GM19395 (cell line): Measurements from ENCODE around the gene EI24.
"Not testable (repeated sequence)": the region's sequence is repeated elsewhere in the genome, so short reads cannot be mapped to it uniquely, and the experiment has no call there.

Source experiments
- ATAC-seq: cut with Tn5 transposase; IDR thresholded peaks from one replicate; pipeline ENCODE4 v1.9.1; 2021; ENCODE audit warnings: mild to moderate bottlenecking, moderate library complexity; ENCODE audit not compliant: unreplicated experiment

EI24 gene

GRCh38 chr11:125568970-125569914, at the start of gene EI24:
Gene EI24, plus strand, starts transcription at chr11:125569477. Its CDS starts 3,051 bp downstream, at chr11:125572528.
- ATAC-seq = peak; percentile 95

GRCh38 chr11:125519860-125520834, 49.1 kb upstream of the EI24 start:
- no peak for ATAC-seq

DNA sequence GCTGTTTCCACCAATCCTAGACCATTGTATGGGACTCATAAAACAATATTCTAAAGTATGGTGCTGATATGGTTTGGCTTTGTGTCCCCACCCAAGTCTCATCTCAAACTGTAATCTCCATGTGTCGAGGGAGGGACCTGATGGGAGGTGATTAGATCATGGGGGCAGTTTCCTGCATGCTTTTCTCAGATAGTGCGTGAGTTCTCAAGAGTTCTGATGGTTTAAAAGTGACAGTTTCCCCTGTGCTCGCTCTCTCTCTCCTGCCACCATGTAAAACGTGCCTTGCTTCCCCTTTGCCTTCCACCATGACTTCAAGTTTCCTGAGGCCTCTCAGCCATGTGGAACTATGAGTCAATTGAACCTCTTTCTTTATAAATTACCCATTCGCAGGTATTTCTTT, 44.0 kb upstream of the EI24 start:
- no peak for ATAC-seq

DNA sequence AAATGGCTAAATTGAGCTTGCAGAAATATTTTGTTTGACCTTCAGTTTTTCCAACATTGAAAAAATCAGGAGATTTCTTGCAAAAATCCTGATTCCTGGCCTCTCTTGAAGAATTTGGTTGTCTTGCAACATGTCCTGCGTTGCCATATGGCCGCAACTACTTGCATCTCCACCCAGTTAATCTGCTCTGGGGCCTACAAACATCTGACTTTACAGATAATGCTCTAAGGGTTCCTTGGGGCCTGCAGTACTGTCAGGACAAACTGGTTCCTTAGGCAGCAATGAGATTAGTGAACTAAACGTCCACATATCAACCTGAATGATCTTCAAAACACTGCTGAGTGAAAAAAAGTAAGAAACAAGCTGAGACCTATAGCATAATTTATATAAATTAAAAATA, 36.6 kb upstream of the EI24 start:
- ATAC-seq = no peak

DNA sequence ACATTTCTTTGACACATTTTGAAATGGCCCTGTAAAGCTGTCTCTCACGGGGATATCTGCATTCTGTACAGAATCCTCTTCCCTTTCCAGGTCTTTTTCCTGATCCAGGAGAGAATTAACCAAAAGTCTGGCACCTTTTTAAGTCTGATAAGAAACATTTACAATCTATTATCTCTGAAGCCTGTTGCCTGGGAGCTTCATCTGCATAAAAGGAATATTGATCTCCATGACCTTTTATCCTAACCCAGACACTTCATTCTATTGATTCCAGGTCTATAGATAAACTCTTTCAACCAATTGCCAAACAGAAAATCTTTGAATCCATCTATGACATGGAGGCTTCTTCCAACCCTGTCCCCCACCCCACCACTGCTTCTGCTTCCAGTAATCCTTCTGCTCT, 33.7 kb upstream of the EI24 start:
- ATAC-seq = no peak

DNA sequence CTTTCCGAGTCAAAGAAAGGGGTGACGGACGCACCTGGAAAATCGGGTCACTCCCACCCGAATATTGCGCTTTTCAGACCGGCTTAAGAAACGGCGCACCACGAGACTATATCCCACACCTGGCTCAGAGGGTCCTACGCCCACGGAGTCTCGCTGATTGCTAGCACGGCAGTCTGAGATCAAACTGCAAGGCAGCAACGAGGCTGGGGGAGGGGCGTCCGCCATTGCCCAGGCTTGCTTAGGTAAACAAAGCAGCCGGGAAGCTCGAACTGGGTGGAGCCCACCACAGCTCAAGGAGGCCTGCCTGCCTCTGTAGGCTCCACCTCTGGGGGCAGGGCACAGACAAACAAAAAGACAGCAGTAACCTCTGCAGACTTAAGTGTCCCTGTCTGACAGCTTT, 32.4 kb upstream of the EI24 start:
- ATAC-seq = not testable (repeated sequence)

GRCh38 chr11:125542709-125543108, 26.6 kb upstream of the EI24 start:
- no peak for ATAC-seq

- no peak for ATAC-seq
These were observed 18.5 kb upstream of the EI24 start for GRCh38 chr11:125550780-125551179.

DNA sequence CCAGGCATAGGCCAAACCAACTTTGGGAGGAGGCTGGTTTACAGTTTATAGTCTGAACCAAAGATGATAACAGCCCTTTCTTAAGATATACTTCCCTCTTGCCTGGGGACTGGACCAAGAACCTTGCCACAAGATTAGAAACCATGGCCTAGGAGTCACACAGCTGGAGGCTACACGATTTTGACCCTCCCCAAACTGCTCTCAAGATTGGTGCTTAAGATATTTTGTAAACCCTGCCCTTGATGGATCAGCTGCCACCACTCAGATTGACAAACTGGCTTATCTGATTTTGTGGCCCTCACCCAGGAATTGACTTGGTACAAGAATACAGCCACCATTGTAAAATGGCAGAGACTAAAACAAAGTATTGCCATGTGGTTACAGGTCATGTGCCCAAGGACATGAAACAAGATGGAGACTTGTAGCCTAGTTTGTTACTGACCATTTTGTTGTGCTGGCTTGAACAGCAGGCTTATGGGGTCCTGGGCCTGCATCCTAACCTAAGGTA, 17.4 kb upstream of the EI24 start:
- ATAC-seq = no peak

GRCh38 chr11:125552927-125553326, 16.4 kb upstream of the EI24 start:
- no peak for ATAC-seq

DNA sequence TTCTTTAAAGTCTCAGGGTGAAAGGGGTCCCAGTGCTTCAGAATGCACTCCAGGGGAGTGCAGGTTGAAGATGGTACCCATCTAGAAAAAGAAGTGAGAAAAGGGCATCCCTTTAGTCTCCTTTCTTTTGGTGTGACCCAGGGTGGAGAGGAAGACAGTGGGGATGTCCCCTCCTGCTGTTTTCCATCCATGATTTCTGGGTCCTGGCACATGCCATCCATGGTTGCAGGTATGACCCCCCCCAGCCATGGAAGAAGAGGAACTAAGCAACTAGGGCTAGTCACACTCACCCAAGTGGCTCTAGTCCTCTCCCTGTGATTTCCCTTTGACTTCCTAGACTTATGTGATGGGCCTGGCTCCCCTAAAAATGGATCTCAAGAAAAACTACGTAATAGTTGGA, 15.9 kb upstream of the EI24 start:
- ATAC-seq = no peak

- ATAC-seq = no peak
These were observed 15.2 kb upstream of the EI24 start for GRCh38 chr11:125554038-125554437.

DNA sequence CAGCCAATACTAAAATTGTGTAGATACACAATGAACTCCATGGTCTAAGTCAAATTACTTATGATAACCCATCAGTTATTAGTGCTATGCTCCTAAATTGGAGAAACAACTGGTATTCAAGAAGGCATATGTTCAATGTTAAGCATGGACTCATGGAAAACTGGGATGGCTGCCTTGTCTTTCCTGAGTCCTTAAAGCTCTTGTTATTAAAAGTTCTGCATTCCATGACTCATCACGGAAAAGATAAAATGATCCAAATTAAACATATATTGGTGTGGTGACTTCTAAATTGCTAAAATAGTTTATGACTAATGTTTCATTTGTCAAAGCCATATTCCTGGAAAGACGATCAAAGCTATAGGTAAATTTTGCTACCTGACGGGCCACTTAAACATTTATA, 9.4 kb upstream of the EI24 start:
- no peak for ATAC-seq

DNA sequence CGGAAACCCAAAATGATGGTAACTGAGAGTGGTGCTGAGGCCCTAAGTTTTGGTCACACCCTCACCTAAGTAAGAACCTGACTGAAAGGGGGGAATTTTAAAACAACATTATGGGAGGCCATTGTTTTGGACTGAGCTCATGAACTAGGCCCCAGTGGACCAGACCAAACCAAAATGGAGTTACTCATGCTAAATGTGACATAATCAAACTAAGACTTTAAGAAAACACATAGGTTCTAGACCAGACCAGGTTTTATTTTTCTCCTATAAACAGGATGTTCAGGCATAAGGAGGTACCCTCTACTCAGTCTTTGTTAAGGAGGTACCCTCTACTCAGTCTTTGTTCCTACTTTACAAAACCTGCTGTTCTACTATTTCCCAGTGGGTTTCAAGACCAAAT, 7.4 kb upstream of the EI24 start:
- ATAC-seq = no peak

DNA sequence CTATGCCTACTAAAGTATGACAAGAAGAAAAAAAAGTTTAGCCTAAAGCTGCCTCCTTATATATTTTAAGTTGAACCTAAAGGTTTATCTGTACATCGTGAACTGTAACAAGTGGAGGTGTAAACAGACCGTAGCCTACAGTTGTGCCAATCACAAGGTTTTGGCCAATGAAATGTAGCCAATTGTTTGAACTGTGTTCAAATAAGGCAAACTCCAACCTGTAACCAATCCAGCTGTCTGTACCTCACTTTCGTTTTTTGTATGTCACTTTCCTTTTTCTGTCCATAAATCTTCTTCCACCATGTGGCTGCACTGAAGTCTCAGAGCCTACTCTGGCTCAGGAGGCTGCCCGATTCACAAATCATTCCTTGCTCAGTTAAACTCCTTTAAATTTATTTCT, 6.8 kb upstream of the EI24 start:
- no peak for ATAC-seq

GRCh38 chr11:125564357-125564756, 4.9 kb upstream of the EI24 start:
- no peak for ATAC-seq

GRCh38 chr11:125566235-125566634, 3.0 kb upstream of the EI24 start:
- ATAC-seq = no peak

DNA sequence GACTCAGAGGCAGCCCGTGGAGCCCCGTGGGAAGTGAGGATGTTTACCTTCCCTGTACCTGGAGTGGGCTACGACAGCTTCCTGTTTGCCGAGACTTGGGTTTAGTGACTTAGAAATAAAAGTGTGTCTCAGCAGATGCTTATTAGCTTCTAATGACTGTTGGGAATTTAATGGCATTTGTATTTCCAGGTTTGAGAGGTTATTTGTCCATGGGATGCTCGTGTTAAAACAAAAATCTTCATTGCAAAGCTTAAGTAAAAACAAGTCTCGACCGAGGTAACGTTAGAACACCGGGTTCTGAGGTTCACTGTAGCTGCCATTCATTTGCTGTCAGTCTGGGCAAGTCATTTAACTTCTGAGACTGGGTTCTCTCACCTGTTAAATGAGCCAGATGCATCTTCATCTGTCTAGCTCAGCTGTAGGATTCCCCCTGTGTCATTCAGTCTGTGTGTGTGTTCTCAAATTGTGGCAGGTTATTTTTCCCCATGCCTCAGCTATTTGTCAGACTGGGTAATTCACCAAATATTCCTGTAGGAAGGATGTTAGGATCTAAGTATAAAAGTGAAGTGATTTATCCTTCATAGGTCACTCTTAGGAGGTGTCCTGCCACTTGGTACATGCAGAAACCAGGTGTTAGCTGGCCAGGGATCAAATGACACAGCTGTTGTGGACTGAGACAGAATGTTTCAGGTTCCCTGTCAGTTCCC, 791 bp downstream of the EI24 start:
- ATAC-seq = peak; percentile 44

- no peak for ATAC-seq
These were observed 1.7 kb downstream of the EI24 start for GRCh38 chr11:125570952-125571351.

- no peak for ATAC-seq
These were observed 3.6 kb downstream of the EI24 start for GRCh38 chr11:125572916-125573315.

DNA sequence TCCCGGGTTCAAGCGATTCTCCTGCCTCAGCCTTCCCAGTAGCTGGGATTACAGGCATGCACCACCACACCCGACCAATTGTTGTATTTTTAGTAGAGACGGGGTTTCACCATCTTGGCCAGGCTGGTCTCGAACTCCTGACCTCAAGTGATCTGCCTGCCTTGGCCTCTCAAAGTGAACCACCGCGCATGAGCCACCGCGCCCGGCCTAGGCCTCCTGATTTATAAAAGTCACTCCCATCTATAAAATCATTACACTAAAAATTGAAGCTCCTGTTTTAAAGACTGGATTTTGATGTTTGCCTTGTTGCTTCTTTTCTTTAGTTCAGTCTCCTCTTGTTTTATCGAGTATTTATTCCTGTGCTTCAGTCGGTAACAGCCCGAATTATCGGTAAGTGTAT, 7.9 kb downstream of the EI24 start:
- ATAC-seq = not testable (repeated sequence)
